HCT116 (cell line): ENCODE results near the gene PGC. TPM values are rescaled to one million over a fixed set of nuclear protein-coding genes. Genes with fewer than 3 reads are reported as not detected.

Experiments used
- ATAC-seq: fragments of 200-7000 bp; cut with Tn5 transposase; 2 replicates; pipeline ENCODE4 v1.9.1; 2020; ENCODE audit warnings: mild to moderate bottlenecking, moderate library complexity
- BruUV-seq: library from RNA; stranded (reverse); fragments of 400-500 nt; replicated peaks from 2 replicates; lab custom pipeline; 2021; lab: Mats Ljungman, UMichigan
- CTCF ChIA-PET: fragments of 300-600 bp; sonication (Branson Sonifier 250); formaldehyde crosslinking; loops from one replicate; lab custom pipeline; 2021; ENCODE audit warnings: antibody characterized with exemption; lab: Charles Lee
- POLR2A ChIA-PET: fragments of 300-600, 350-600 bp; sonication (Branson Sonifier 250); formaldehyde crosslinking; loops from one replicate; lab custom pipeline; 2021; ENCODE audit warnings: antibody characterized with exemption; lab: Charles Lee
- RAD21 ChIA-PET, 2 experiments: fragments of 300-600 bp; sonication (Branson Sonifier 250); formaldehyde crosslinking; loops; one replicate each; lab custom pipeline; 2023; ENCODE audit warnings: low total read pairs in 2 of 2; ENCODE audit not compliant: uncharacterized antibody in 2 of 2, unreplicated experiment in 2 of 2, low non-redundant PET in 1 of 2; lab: Charles Lee
- DNase-seq: peaks from one replicate; pipeline ENCODE4 v3.0.0-alpha.2; 2010; ENCODE audit warnings: low read depth, low spot score
- H2AFZ ChIP-seq: fragments of 200-600 bp; shearing (Covaris generic), sonication (generic); 2 replicates; pipeline ENCODE4 v1.6.1; 2017; ENCODE audit warnings: low read depth, mixed run types, mixed read lengths, antibody characterized with exemption, low read length; ENCODE audit not compliant: poor library complexity, severe bottlenecking
- H3K27ac ChIP-seq: 2 replicates; pipeline ENCODE4 v1.5.1; 2012; ENCODE audit warnings: low read depth, low read length
- H3K27me3 ChIP-seq: fragments of 200-600 bp; sonication (generic); 2 replicates; pipeline ENCODE4 v1.6.1; 2016; ENCODE audit warnings: mixed run types, low read length, mixed read lengths; ENCODE audit not compliant: insufficient read depth
- H3K36me3 ChIP-seq, 2 experiments: fragments of 200-500 bp in 1 of 2; fragments of 200-600 bp in 1 of 2; sonication (Bioruptor generic) in 1 of 2; sonication (generic) in 1 of 2; 2 replicates each; pipeline versions ENCODE4 v1.5.1 to v1.6.1; 2014 to 2016; ENCODE audit warnings: low read length in 2 of 2, inconsistent platforms in 1 of 2, mixed read lengths in 1 of 2, mixed run types in 1 of 2; ENCODE audit not compliant: insufficient read depth in 2 of 2, control insufficient read depth in 1 of 2
- H3K4me1 ChIP-seq, 2 experiments: fragments of 200-600 bp in 1 of 2; sonication (generic) in 1 of 2; 2 replicates each; pipeline versions ENCODE4 v1.5.1 to v1.6.1; 2012 to 2017; ENCODE audit warnings: low read length in 2 of 2, inconsistent platforms in 1 of 2, mild to moderate bottlenecking in 1 of 2, mixed read lengths in 1 of 2, mixed run types in 1 of 2, moderate library complexity in 1 of 2; ENCODE audit not compliant: insufficient read depth in 2 of 2, control insufficient read depth in 1 of 2
- H3K4me2 ChIP-seq: fragments of 200-600 bp; sonication (generic); 2 replicates; pipeline ENCODE4 v1.6.1; 2017; ENCODE audit warnings: mixed run types, low read length, mixed read lengths
- H3K4me3 ChIP-seq, 2 experiments: fragments of 200-600 bp in 1 of 2; sonication (generic) in 1 of 2; replicated peaks in 1 of 2; 2 replicates each; pipeline ENCODE4 v1.5.1; 2011 to 2016; ENCODE audit warnings: low read length in 2 of 2, control low read depth in 1 of 2, low read depth in 1 of 2, mild to moderate bottlenecking in 1 of 2, mixed read lengths in 1 of 2, mixed run types in 1 of 2
- H3K79me2 ChIP-seq: fragments of 200-600 bp; sonication (generic); 2 replicates; pipeline ENCODE4 v1.6.1; 2017; ENCODE audit warnings: mild to moderate bottlenecking, mixed run types, low read length, moderate library complexity, mixed read lengths; ENCODE audit not compliant: insufficient read depth
- H3K9ac ChIP-seq: fragments of 200-600 bp; sonication (generic); 2 replicates; pipeline ENCODE4 v1.6.1; 2016; ENCODE audit warnings: low read length, mixed read lengths
- H3K9me2 ChIP-seq: fragments of 200-600 bp; sonication (generic), shearing (Covaris generic); 2 replicates; pipeline ENCODE4 v1.6.1; 2017; ENCODE audit warnings: mixed run types, mild to moderate bottlenecking, moderate library complexity; ENCODE audit not compliant: insufficient read depth
- H3K9me3 ChIP-seq, 2 experiments: fragments of 200-500 bp in 1 of 2; fragments of 200-600 bp in 1 of 2; sonication (Bioruptor generic) in 1 of 2; sonication (generic) in 1 of 2; 2 replicates each; pipeline ENCODE4 v1.6.1; 2014 to 2017; ENCODE audit warnings: low read length in 2 of 2, mixed read lengths in 2 of 2, inconsistent platforms in 1 of 2, low read depth in 1 of 2, mild to moderate bottlenecking in 1 of 2, mixed run types in 1 of 2, moderate library complexity in 1 of 2; ENCODE audit not compliant: control insufficient read depth in 1 of 2, insufficient read depth in 1 of 2
- H4K20me1 ChIP-seq: fragments of 200-600 bp; sonication (generic), shearing (Covaris generic); 2 replicates; pipeline ENCODE4 v1.6.1; 2017; ENCODE audit warnings: mixed run types, mild to moderate bottlenecking, moderate library complexity; ENCODE audit not compliant: insufficient read depth
- CBX3 ChIP-seq: IDR thresholded peaks from 2 replicates; pipeline ENCODE4 v1.6.1; 2012; ENCODE audit warnings: low read depth
- ELF1 ChIP-seq: IDR thresholded peaks from 2 replicates; pipeline ENCODE4 v1.6.1; 2012; ENCODE audit warnings: low read depth, borderline replicate concordance
- EZH2 ChIP-seq: fragments of 200-600 bp; sonication (generic); IDR thresholded peaks from 2 replicates; pipeline ENCODE4 v1.6.1; 2017; ENCODE audit warnings: antibody characterized with exemption, mixed run types
- EZH2phosphoT487 ChIP-seq: fragments of 200-600 bp; IDR thresholded peaks from 2 replicates; pipeline ENCODE4 v1.6.1; 2018; ENCODE audit warnings: antibody characterized with exemption, borderline replicate concordance
- FOSL1 ChIP-seq: IDR thresholded peaks from 2 replicates; pipeline ENCODE4 v1.6.1; 2012; ENCODE audit warnings: low read depth
- POLR2A ChIP-seq: IDR thresholded peaks from 2 replicates; pipeline ENCODE4 v1.7.0; 2011; ENCODE audit warnings: borderline replicate concordance; ENCODE audit not compliant: insufficient read depth, insufficient read length; ENCODE audit errors: extremely low read depth
- RAD21 ChIP-seq: IDR thresholded peaks from 2 replicates; pipeline ENCODE4 v1.6.1; 2012; ENCODE audit warnings: low read depth, mild to moderate bottlenecking
- SP1 ChIP-seq: IDR thresholded peaks from 2 replicates; pipeline ENCODE4 v1.6.1; 2012; ENCODE audit warnings: low read depth
- SRF ChIP-seq: IDR thresholded peaks from 2 replicates; pipeline ENCODE4 v1.6.1; 2012; ENCODE audit warnings: low read depth
- ZFX ChIP-seq: fragments of 450-650 bp; IDR thresholded peaks from 2 replicates; pipeline ENCODE4 v1.6.1; 2017
- intact Hi-C: fragments of 100-400 bp; cut with micrococcal nuclease; formaldehyde crosslinking; loops from 2 replicates; pipeline ENCODE4 v1.10.0; 2022
- total RNA-seq: library from RNA; stranded (reverse); gene quantifications from one replicate; pipeline ENCODE4 v1.2.1, GENCODE V29; 2021; ENCODE audit not compliant: unreplicated experiment
- TF ChIP-seq, protein P1 (sequence below), 3 experiments: fragments of 200-600 bp in 1 of 3; sonication (generic) in 1 of 3; IDR thresholded peaks in 2 of 3; conservative IDR thresholded peaks in 1 of 3; 2 replicates each; pipeline ENCODE4 v1.5.1; 2012 to 2017; ENCODE audit warnings: low read depth in 2 of 3, low read length in 2 of 3, antibody characterized with exemption in 1 of 3, borderline replicate concordance in 1 of 3, control low read depth in 1 of 3, mild to moderate bottlenecking in 1 of 3, mixed read lengths in 1 of 3, mixed run types in 1 of 3, moderate library complexity in 1 of 3; ENCODE audit not compliant: insufficient read depth in 1 of 3
- TF ChIP-seq, protein P2 (sequence below): IDR thresholded peaks from 2 replicates; pipeline ENCODE4 v1.6.1; 2011; ENCODE audit warnings: mild to moderate bottlenecking, low read length, moderate library complexity; ENCODE audit not compliant: insufficient replicate concordance; ENCODE audit errors: extremely low read depth

The PGC gene
- total RNA-seq, 1 experiment from 2014 or later, result 1.2 TPM

DNA sequence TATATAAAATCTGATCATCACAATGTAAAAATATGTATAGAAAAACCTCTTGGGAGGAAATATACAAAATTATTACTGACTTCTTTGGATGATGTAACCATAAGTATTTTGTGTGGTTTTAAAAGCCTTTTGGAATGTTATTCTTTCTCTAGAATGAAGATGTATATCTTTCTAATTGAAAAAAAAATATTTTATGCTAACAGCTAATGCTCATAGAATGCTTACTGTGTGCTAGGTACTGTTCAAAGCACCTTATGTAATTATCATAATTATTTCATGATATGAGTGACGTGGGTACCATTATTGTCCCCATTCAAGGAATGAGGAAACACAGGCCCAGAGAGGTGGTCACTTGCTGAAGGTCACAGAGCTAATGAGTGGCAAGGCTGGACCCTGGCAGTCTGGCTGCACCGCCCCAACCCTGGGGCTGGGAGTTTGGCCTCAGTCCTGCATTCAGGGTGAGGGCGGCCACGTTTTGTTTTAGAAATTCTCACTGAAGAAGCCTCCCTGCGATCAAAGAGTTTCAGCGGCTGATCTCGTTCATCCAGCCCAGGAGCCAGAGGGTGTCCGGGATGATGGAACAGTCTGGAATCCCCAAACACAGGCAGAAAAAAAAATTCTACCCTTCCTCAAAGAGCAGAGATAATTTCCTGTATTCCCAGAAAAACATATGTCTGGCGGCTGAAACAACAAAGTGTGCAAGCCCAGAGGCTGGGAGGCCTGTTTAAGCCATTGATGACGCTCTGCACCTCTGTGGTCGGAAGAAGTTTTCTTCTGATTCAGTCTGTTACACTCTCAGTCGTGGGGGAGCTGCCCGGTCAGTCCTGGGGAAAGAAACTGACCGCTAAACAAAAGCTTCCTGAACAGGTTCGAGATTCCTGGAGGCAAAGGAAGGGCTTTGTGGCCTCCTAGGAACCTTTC is 49.1 kb downstream of the PGC start:
- Histone ChIP-seq H2AFZ (no peak overlapping the region), H3K27ac (no peak overlapping the region), H4K20me1 (no peaks in the 10 kb centered on the region), H3K4me1 (peaks cover 5 to 6% of the 10 kb centered on the region in 2 experiments; a peak in 2 of 4 replicates), H3K9ac (no peak overlapping the region), H3K27me3 (no peaks in the 10 kb centered on the region)
- ATAC-seq (no peak), DNase-seq (no peak)
- ChIA-PET POLR2A (no interaction called here), RAD21 (no interaction called here)
- no TSS peak for BruUV-seq
- intact Hi-C loops, result no loop called here
- no peak for TF ChIP-seq POLR2A
- no peak for TF ChIP-seq FOSL1
- TF ChIP-seq SP1, result no peak
- no peak for TF ChIP-seq ELF1
- no peak for TF ChIP-seq CBX3
- no peak for TF ChIP-seq SRF
- TF ChIP-seq, protein P1, sequence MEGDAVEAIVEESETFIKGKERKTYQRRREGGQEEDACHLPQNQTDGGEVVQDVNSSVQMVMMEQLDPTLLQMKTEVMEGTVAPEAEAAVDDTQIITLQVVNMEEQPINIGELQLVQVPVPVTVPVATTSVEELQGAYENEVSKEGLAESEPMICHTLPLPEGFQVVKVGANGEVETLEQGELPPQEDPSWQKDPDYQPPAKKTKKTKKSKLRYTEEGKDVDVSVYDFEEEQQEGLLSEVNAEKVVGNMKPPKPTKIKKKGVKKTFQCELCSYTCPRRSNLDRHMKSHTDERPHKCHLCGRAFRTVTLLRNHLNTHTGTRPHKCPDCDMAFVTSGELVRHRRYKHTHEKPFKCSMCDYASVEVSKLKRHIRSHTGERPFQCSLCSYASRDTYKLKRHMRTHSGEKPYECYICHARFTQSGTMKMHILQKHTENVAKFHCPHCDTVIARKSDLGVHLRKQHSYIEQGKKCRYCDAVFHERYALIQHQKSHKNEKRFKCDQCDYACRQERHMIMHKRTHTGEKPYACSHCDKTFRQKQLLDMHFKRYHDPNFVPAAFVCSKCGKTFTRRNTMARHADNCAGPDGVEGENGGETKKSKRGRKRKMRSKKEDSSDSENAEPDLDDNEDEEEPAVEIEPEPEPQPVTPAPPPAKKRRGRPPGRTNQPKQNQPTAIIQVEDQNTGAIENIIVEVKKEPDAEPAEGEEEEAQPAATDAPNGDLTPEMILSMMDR (IDR thresholded peaks at IDR 0.05 in 2 of 3, conservative IDR thresholded peaks at IDR 0.05 in 1 of 3; ENCODE audit: borderline replicate concordance in 1 of 3, insufficient read depth in 1 of 3, low read depth in 2 of 3, low read length in 2 of 3), result no peak
- TF ChIP-seq, protein P2, sequence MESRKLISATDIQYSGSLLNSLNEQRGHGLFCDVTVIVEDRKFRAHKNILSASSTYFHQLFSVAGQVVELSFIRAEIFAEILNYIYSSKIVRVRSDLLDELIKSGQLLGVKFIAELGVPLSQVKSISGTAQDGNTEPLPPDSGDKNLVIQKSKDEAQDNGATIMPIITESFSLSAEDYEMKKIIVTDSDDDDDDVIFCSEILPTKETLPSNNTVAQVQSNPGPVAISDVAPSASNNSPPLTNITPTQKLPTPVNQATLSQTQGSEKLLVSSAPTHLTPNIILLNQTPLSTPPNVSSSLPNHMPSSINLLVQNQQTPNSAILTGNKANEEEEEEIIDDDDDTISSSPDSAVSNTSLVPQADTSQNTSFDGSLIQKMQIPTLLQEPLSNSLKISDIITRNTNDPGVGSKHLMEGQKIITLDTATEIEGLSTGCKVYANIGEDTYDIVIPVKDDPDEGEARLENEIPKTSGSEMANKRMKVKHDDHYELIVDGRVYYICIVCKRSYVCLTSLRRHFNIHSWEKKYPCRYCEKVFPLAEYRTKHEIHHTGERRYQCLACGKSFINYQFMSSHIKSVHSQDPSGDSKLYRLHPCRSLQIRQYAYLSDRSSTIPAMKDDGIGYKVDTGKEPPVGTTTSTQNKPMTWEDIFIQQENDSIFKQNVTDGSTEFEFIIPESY, result no peak
- TF ChIP-seq ZFX, result no peak
- no peak for TF ChIP-seq EZH2phosphoT487
- TF ChIP-seq RAD21, result no peak
- TF ChIP-seq EZH2, result no peak
- TF ChIP-seq, all 23 proteins: peak for 0
- H3K4me3 ChIP-seq, result no peak overlapping the region
- H3K4me2 ChIP-seq, result no peak overlapping the region
- no peaks in the 10 kb centered on the region for H3K9me3 ChIP-seq
- H3K36me3 ChIP-seq, result no peaks in the 10 kb centered on the region
- H3K9me2 ChIP-seq, result no peaks in the 10 kb centered on the region
- CTCF ChIA-PET, result no interaction called here
- no peaks in the 10 kb centered on the region for H3K79me2 ChIP-seq
